ENCODE results near the gene ATP8A1.

DNA sequence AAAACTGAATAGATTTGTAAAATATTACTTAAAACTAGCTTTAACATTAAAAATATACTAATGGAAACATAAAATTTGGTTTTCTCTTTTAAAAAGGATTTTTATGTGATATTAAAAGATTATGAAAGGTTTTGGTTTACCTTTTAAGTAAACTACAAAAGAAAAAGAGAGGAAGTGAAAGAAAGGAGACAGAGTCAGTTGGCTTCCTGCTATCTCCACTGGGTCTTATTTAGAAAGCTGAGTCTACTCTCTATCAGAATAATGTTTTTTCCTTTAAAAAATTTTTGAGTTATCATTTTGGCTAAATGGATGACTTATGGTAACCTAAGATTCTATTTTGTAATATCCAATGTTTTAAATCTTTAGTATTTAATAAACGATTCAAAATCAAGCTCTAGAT is 21.6 kb upstream of the ATP8A1 start:
- TF ChIP-seq, protein P1, sequence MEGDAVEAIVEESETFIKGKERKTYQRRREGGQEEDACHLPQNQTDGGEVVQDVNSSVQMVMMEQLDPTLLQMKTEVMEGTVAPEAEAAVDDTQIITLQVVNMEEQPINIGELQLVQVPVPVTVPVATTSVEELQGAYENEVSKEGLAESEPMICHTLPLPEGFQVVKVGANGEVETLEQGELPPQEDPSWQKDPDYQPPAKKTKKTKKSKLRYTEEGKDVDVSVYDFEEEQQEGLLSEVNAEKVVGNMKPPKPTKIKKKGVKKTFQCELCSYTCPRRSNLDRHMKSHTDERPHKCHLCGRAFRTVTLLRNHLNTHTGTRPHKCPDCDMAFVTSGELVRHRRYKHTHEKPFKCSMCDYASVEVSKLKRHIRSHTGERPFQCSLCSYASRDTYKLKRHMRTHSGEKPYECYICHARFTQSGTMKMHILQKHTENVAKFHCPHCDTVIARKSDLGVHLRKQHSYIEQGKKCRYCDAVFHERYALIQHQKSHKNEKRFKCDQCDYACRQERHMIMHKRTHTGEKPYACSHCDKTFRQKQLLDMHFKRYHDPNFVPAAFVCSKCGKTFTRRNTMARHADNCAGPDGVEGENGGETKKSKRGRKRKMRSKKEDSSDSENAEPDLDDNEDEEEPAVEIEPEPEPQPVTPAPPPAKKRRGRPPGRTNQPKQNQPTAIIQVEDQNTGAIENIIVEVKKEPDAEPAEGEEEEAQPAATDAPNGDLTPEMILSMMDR (IDR thresholded peaks at IDR 0.05): no peak
- TF ChIP-seq MXD4 (CRISPR knock-in tag; IDR thresholded peaks at IDR 0.05; ENCODE audit: borderline replicate concordance): no peak
- no peak for TF ChIP-seq SP1 (CRISPR knock-in tag; conservative IDR thresholded peaks at IDR 0.05)
- no peak for TF ChIP-seq ZNF423 (CRISPR knock-in tag; IDR thresholded peaks at IDR 0.05)
- TF ChIP-seq, protein P2, sequence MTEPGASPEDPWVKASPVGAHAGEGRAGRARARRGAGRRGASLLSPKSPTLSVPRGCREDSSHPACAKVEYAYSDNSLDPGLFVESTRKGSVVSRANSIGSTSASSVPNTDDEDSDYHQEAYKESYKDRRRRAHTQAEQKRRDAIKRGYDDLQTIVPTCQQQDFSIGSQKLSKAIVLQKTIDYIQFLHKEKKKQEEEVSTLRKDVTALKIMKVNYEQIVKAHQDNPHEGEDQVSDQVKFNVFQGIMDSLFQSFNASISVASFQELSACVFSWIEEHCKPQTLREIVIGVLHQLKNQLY (CRISPR knock-in tag; IDR thresholded peaks at IDR 0.05): no peak
- TF ChIP-seq, protein P3, sequence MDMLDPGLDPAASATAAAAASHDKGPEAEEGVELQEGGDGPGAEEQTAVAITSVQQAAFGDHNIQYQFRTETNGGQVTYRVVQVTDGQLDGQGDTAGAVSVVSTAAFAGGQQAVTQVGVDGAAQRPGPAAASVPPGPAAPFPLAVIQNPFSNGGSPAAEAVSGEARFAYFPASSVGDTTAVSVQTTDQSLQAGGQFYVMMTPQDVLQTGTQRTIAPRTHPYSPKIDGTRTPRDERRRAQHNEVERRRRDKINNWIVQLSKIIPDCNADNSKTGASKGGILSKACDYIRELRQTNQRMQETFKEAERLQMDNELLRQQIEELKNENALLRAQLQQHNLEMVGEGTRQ (CRISPR knock-in tag; IDR thresholded peaks at IDR 0.05): no peak
- no peak for TF ChIP-seq NR3C1 (CRISPR knock-in tag; conservative IDR thresholded peaks at IDR 0.05; ENCODE audit: low read depth)
- TF ChIP-seq, protein P4, sequence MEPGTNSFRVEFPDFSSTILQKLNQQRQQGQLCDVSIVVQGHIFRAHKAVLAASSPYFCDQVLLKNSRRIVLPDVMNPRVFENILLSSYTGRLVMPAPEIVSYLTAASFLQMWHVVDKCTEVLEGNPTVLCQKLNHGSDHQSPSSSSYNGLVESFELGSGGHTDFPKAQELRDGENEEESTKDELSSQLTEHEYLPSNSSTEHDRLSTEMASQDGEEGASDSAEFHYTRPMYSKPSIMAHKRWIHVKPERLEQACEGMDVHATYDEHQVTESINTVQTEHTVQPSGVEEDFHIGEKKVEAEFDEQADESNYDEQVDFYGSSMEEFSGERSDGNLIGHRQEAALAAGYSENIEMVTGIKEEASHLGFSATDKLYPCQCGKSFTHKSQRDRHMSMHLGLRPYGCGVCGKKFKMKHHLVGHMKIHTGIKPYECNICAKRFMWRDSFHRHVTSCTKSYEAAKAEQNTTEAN (CRISPR knock-in tag; IDR thresholded peaks at IDR 0.05): no peak
- TF ChIP-seq RORB (CRISPR knock-in tag; IDR thresholded peaks at IDR 0.05): no peak
- no peak for TF ChIP-seq ZNF671 (CRISPR knock-in tag; IDR thresholded peaks at IDR 0.05)
- TF ChIP-seq KAT7 (CRISPR knock-in tag; IDR thresholded peaks at IDR 0.05; ENCODE audit: borderline replicate concordance): no peak
- TF ChIP-seq FOXP1 (CRISPR knock-in tag; IDR thresholded peaks at IDR 0.05; ENCODE audit: borderline replicate concordance): no peak
- TF ChIP-seq, protein P5, sequence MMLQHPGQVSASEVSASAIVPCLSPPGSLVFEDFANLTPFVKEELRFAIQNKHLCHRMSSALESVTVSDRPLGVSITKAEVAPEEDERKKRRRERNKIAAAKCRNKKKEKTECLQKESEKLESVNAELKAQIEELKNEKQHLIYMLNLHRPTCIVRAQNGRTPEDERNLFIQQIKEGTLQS (CRISPR knock-in tag; conservative IDR thresholded peaks at IDR 0.05): no peak
